ACHN (cell line): ENCODE results near the gene ABHD17C.

ENCODE experiments used
- DNase-seq: peaks from one replicate; pipeline ENCODE4 v3.0.0-alpha.2; 2015
- in situ Hi-C: cut with HindIII; loops from 2 replicates; pipeline ENCODE4 v1.10.0; 2017; ENCODE audit warnings: low sequenced_read_pairs, low pct_ligation_motif_present, low pct_unique_long_range_greater_than_20kb

ABHD17C gene

DNA sequence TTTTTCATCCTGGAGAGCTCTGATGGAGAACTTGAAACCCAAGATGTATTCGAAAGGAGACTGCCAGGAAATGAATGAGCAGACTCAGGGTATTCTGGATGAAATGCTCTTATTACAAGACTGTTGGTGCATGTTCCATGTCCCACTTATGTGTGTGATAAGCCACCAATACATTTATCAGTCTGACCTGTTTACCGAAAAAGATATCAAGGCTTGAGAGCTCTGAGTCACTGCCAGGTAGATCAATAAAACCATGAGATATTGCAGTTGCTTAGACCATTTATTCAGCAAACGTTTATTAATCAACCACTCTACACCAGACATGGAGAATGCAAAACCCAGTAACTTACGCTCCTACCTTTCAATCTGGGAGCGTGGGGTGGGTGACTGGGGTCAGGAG, 101.3 kb downstream of the ABHD17C start:
- DNase-seq, result no peak
- in situ Hi-C loops, result no loop called here

DNA sequence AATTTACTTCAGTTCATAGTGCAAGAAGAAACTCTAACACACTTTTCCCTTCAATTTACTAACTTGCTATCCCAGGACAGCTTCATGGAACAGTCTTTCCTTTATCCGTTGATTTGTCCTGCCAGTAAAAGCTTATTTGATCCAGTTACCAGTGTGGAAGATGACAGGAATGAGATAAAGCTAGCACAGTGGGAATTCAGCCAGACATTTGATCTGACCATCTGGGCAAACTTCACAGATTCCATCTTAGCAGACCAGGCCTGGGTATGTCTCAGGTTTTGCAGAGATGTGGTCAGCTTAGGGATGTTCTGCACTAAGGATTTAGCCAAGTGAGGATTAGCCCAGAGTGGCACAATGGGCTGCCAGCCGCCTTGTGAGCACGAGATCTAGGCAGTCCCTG, 103.8 kb downstream of the ABHD17C start:
- DNase-seq, result no peak
- in situ Hi-C loops, result no loop called here

DNA sequence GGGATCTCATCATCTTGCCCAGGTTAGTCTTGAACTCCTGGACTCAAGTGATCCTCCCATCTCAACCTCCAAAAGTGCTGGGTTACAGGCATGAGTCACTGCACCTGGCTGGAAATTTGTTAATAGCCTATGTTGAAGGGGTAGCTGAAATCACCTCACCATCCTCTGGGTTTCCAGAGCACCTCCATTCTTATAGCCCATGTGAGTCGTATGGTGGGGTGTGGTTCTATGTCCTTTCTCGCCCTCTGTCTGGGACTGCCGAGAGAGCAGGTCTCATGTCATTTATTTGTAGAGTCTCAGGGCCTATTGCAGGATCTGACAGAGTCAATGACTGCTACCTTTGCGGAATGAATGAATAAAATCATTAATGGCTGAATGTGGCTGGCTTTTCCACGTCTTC, 105.0 kb downstream of the ABHD17C start:
- in situ Hi-C loops, result no loop called here
- no peak for DNase-seq

DNA sequence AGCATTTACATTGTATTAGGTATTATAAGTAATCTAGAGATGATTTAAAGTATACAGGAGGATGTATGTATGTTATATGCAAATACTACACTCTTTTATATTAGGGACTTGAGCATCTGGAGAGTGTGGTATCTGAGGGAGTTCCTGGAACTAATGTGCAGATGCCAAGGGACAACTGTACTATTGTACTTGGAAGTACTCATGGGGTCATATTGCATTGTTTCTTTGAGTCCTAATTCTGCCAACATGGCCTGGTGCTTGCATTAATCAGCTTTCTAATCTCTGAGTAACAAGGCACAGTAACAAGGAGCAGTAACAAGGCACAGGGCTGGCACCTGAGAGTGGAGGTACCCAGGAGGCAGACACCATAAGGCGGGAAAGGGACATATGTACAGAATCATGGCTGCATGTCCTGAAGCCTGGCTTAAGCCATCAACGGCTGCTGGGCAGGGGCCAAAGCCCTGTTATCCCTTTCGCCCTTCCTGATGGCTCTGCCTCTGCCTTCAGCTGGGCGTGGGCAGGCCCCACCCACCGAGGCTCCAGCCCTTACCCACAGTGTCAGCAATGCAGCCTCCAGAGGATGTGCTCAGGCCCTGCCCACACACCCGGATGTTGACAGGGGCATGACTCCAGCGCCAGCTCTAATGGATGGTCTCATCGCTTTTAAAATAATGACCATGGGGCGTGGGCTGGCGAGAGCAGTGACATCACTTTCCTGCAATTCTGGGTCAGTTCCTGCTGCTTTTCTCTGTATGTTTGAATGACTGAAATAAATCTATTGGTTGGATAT, 107.0 kb downstream of the ABHD17C start:
- DNase-seq, result no peak
- in situ Hi-C loops, result no loop called here

DNA sequence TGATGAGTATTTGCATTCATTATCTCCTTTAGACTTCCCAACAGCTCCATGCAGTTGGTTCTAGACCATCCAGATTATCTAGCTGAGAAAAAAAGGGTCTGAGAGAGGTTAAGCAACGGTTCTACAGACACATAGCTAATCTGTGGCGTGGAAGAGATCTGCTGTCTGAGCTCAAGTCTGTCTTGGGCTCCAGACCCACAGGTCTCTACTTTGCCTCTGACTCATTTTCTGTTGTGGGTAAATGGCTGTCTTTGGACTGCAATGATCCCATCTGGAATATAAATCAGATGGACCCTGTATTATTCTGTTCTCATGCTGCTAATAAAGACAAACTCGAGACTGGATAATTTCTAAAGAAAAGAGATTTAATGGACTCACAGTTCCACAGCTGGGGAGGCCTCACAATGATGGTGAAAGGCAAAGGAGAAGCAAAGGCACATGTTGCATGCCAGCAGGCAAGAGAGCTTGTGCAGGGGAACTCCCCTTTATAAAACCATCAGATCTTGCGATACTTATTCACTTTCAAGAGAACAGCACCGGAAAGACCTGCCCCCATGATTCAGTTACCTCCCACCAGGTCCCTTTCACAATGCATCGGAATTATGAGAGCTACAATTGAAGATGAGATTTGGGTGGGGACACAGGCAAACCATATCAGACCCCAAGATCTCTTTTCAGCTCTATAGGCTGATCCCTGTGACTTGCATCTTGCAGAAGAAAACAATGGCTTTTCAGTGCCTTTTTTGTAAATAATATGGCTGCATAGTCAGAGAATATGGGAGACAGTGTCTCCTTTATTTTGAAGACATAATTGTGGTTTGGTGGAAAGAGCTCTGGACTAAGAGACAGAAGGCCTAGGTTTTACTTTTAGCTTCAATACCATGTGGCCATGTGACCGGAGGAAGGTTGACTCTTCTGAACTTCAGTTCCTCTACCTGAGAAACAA, 108.7 kb downstream of the ABHD17C start:
- DNase-seq, result no peak
- in situ Hi-C loops, result no loop called here

DNA sequence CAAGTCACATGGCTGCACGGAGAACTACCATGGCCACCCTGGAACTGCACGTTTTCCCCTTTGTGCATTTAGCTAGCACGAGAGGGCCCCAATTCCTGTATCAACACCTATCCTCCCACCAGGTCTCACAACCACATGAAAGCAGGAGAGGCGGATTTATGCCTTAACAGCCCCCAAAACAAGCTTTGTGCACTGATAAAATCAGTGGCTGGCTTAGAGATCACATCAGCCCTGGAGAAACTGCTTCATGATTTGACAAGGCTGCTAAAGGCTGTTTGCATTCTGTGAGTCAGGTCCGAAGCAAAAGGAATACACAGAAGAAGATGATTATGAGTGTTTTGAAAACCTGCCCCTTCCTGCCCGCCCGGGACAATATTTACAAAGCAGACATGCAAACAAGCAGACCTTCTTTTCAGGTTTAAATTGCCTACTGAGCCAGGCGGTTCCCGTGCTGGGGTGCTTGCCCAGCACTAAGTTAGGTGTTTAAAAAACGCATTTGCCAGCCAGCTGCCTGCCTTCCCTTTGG, 109.9 kb downstream of the ABHD17C start:
- in situ Hi-C loops, result no loop called here
- no peak for DNase-seq
